ENCODE measurements around the gene PROZ.
"Not testable (repeated sequence)": the region's sequence is repeated elsewhere in the genome, so short reads cannot be mapped to it uniquely, and the experiment has no call there.

PROZ gene

DNA sequence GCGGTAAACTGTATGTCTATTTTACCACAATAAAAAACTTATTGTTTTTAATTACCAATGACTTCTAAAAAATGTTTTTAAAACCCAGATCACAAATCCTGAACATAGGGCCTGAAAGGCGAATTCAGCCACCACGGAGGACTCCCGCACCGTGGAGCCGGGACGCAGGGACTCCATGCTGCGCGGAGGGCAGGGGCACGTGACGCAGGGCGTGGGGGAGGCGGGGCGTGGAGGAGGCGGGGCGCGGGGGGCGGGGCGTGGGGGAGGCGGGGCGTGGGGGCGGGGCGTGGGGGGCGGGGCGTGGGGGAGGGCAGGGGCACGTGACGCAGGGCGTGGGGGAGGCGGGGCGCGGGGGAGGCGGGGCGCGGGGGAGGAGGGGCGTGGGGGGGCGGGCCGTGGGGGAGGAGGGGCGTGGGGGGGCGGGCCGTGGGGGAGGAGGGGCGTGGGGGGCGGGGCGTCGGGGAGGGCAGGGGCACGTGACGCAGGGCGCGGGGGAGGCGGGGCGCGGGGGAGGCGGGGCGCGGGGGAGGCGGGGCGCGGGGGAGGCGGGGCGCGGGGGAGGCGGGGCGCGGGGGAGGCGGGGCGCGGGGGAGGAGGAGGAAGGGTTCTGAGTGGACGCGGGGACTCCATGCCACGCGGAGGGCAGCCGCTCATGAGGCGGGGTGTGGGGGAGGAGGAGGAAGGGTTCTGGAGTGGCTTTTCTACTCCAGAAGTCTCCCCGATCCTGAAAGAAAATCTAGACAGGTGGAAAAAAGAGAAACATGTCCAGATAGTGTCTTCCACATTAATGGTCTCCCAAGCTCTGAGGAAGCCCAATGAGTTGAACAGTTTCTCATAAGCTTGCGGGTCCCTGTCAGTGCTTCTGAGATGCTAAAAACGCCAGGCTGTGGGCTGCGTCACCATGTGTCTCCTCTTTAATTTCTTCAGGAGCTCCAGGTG lies 4.4 kb upstream of the PROZ start:
- no peaks in the 10 kb centered on the region for H3K36me3 Mint-ChIP-seq (ENCODE audit: low read depth)
- peaks cover 14% of the 10 kb centered on the region for H3K27me3 Mint-ChIP-seq
- peak overlapping the region; percentile 66 for H3K4me3 Mint-ChIP-seq
- H3K27ac Mint-ChIP-seq = peak overlapping the region; percentile 76
- H3K4me1 Mint-ChIP-seq (ENCODE audit: low read depth) = peaks cover 24% of the 10 kb centered on the region
- H3K9me3 Mint-ChIP-seq = peaks cover 14% of the 10 kb centered on the region
- DNase-seq = peak; percentile 76

DNA sequence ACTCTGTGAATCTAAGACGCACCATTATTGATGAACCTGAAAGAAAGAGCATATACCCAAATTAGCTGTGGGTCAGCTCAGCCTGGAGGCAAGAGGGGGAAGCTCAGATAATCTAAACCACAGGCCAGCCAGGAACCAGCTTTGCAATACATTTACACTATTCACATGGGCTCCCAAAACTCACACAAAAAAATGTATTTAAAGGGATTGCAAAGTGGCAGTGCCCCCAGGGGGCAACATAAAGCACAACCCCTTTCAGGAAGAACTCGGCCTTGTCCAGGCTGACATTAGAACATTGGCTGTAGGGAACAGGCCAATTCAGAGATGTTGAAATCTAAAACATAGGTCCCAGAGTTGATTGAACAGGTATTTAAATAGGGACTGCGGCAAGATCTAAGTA lies 3.2 kb upstream of the PROZ start:
- peaks cover 14% of the 10 kb centered on the region for H3K27me3 Mint-ChIP-seq
- peaks cover 28% of the 10 kb centered on the region for H3K4me1 Mint-ChIP-seq (ENCODE audit: low read depth)
- peak; percentile 20 for DNase-seq
- H3K36me3 Mint-ChIP-seq (ENCODE audit: low read depth) = no peaks in the 10 kb centered on the region
- no peak overlapping the region for H3K4me3 Mint-ChIP-seq
- peaks cover 14% of the 10 kb centered on the region for H3K9me3 Mint-ChIP-seq
- peak overlapping the region; percentile 66 for H3K27ac Mint-ChIP-seq

DNA sequence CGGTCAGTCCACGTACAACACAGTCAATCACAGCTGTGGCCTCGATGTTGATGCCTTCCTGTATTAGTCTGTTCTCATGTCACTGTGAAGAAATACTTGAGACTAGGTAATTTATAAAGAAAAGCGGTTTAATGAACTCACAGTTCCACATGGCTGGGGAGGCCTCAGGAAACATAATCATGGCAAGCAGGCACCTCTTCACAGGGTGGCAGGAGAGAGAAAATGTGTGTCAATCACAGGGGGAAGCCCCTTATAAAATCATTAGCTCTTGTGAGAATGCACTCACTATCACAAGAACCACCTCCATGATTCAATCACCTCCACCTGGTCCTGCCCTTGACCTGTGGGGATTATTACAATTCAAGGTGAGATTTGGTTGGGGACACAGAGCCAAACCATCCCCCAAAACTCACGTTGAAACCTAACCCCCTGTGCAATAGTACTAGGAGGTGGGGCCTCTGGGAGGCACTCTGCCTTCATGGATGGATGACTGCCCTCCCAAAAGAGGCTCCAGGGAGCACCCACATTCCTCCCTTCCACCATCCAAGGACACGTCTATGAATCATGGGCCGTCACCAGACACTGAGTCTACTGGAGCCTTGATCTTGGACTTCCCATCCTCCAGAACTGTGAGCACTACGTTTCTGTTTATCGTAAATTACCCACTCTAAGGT lies 2.3 kb upstream of the PROZ start:
- peaks cover 14% of the 10 kb centered on the region for H3K9me3 Mint-ChIP-seq

DNA sequence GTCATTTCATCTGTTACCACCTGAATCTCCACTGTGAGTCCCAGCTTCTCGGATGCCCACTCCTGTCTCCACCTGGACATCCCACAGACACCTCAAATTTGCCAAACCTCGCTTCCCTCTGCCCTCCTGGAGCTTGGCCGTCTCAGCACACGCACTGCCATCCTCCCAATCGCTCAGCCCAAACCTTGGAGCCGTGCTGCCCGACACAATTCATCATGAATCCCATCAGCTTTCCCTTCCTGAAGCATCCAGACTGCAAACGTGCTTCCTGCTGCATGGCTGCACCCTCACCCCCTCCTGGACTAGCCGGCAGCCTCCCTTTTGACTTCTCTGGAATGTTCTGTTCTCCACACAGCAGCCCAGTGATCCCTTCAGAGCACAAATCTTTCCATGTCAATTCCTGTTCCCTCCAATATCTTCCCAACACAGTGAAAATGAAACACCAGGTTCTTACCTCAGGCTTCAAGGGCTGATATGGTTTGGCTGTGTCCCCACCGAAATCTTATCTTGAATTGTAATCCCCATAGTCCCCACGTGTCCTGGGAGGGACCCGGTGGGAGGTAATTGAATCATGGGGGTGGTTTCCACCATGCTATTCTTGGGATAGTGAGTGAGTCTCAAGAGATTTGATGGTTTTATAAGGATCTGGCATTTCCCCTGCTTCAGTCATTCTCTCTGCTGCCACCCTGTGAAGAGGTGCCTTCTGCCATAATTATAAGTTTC lies 1.1 kb upstream of the PROZ start:
- DNase-seq = peak; percentile 9
- H3K4me3 Mint-ChIP-seq = no peak overlapping the region
- no peaks in the 10 kb centered on the region for H3K36me3 Mint-ChIP-seq (ENCODE audit: low read depth)
- H3K27ac Mint-ChIP-seq = no peak overlapping the region
- peaks cover 28% of the 10 kb centered on the region for H3K4me1 Mint-ChIP-seq (ENCODE audit: low read depth)
- H3K27me3 Mint-ChIP-seq = peaks cover 6% of the 10 kb centered on the region
- H3K9me3 Mint-ChIP-seq = peaks cover 14% of the 10 kb centered on the region

More for the DNA sequence above, 2.3 kb upstream of the PROZ start:
- DNase-seq = peak; percentile 16
- H3K36me3 Mint-ChIP-seq (ENCODE audit: low read depth) = no peaks in the 10 kb centered on the region
- H3K4me1 Mint-ChIP-seq (ENCODE audit: low read depth) = peaks cover 32% of the 10 kb centered on the region
- H3K4me3 Mint-ChIP-seq = no peak overlapping the region
- H3K27me3 Mint-ChIP-seq = peaks cover 13% of the 10 kb centered on the region
- H3K27ac Mint-ChIP-seq = no peak overlapping the region

DNA sequence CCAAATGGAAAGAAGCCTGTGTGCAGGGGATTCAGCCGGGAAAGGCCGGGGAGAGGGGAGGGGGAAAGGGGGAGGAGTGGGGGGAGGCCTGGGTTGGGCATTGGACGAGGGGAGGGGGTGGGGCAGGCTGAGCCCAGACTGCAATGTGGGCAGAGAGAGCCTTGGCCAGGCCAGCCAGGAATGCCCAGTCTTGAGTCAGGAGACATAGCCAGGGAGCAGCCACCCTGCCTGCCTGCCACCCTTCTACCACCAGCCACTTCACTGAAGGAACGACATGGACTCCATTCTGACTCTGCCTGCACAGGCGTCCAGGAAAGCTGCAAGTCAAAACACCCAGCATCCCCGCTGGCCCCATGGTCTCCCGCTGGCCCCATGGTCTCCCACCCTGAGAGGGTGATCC lies 498 bp downstream of the PROZ start:
- no peak overlapping the region for H3K27ac Mint-ChIP-seq
- H3K4me3 Mint-ChIP-seq = no peak overlapping the region
- no peak for DNase-seq
- no peaks in the 10 kb centered on the region for H3K36me3 Mint-ChIP-seq (ENCODE audit: low read depth)
- H3K27me3 Mint-ChIP-seq = peaks cover 6% of the 10 kb centered on the region
- peaks cover 14% of the 10 kb centered on the region for H3K9me3 Mint-ChIP-seq
- peaks cover 24% of the 10 kb centered on the region for H3K4me1 Mint-ChIP-seq (ENCODE audit: low read depth)

DNA sequence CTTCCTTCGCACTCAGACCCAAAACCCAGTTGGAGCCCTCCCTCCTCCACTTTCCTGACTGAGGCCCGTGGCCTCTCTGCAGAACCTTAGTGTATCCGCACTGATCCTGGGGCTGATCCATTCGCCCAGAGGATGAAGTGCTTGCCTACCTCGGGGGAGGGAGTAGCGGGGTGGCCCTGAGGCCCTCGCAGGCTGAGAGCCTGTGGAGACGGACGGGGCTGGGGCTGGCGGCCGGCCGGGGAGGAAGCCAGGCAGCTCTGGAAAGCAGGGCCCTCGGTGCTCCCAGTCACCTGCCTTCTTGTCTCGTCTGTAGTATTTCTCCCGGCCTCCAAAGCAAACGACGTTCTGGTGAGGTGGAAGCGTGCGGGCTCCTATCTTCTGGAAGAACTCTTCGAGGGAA lies 1.3 kb downstream of the PROZ start:
- Mint-ChIP-seq H3K27me3 (peaks cover 6% of the 10 kb centered on the region), H3K36me3 (ENCODE audit: low read depth) (no peaks in the 10 kb centered on the region), H3K27ac (no peak overlapping the region), H3K4me1 (ENCODE audit: low read depth) (peaks cover 22% of the 10 kb centered on the region), H3K9me3 (peaks cover 14% of the 10 kb centered on the region), H3K4me3 (no peak overlapping the region)
- no peak for DNase-seq

DNA sequence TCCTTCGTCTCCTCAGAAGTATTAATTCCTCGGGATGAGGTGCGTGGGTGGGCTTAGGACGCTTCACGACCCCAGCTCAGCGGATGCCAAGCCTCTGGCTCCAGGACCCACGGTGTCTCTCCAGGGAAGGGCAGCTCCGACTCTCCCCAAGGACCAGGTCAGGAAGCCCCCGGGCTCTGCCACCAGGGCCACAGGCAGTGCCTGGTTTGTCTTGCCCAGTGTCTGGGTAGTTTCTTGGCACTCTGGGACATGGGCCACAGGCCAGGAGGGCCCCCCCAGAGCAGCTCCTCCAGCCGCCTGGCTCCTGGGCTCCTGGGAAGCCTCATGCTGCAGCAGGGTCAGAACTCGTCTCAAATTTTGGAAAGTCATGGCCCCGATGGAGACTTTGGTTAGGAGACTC lies 2.5 kb downstream of the PROZ start:
- H3K36me3 Mint-ChIP-seq (ENCODE audit: low read depth) = no peaks in the 10 kb centered on the region
- peak overlapping the region; percentile 28 for H3K4me3 Mint-ChIP-seq
- H3K9me3 Mint-ChIP-seq = peaks cover 3% of the 10 kb centered on the region
- H3K27me3 Mint-ChIP-seq = peaks cover 6% of the 10 kb centered on the region
- peaks cover 27% of the 10 kb centered on the region for H3K4me1 Mint-ChIP-seq (ENCODE audit: low read depth)
- DNase-seq = no peak
- peak overlapping the region; percentile 40 for H3K27ac Mint-ChIP-seq

DNA sequence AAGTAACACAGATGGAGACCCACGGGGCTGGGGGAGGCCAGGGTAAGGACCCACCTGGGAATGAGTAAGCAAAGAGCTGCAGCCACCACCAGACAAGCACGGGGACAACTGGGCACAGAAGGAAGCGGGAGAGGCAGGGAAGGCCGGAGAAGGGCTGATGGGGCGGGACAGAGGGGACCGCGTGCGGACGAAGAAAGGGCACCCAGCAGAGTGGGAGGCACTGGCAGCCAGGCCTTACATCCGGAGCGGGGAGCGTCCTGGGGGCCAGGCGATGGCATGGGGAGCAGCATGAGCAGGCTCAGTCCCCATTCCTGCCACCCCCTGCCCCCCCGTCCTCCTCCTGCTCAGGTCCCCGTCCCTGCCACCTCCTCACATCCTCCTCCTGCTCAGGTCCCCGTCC lies 3.0 kb downstream of the PROZ start:
- Mint-ChIP-seq H3K9me3 (peaks cover under 1% of the 10 kb centered on the region), H3K4me1 (ENCODE audit: low read depth) (peaks cover 31% of the 10 kb centered on the region), H3K4me3 (peak overlapping the region; percentile 28), H3K27ac (peak overlapping the region; percentile 40), H3K27me3 (peaks cover 6% of the 10 kb centered on the region), H3K36me3 (ENCODE audit: low read depth) (no peaks in the 10 kb centered on the region)
- no peak for DNase-seq

DNA sequence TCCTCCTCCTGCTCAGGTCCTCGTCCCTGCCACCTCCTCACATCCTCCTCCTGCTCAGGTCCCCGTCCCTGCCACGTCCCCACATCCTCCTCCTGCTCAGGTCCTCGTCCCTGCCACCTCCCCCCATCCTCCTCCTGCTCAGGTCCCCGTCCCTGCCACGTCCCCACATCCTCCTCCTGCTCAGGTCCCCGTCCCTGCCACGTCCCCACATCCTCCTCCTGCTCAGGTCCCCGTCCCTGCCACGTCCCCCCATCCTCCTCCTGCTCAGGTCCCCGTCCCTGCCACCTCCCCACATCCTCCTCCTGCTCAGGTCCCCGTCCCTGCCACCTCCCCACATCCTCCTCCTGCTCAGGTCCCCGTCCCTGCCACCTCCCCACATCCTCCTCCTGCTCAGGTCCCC lies 3.5 kb downstream of the PROZ start:
- not testable (repeated sequence) for H3K27ac Mint-ChIP-seq

DNA sequence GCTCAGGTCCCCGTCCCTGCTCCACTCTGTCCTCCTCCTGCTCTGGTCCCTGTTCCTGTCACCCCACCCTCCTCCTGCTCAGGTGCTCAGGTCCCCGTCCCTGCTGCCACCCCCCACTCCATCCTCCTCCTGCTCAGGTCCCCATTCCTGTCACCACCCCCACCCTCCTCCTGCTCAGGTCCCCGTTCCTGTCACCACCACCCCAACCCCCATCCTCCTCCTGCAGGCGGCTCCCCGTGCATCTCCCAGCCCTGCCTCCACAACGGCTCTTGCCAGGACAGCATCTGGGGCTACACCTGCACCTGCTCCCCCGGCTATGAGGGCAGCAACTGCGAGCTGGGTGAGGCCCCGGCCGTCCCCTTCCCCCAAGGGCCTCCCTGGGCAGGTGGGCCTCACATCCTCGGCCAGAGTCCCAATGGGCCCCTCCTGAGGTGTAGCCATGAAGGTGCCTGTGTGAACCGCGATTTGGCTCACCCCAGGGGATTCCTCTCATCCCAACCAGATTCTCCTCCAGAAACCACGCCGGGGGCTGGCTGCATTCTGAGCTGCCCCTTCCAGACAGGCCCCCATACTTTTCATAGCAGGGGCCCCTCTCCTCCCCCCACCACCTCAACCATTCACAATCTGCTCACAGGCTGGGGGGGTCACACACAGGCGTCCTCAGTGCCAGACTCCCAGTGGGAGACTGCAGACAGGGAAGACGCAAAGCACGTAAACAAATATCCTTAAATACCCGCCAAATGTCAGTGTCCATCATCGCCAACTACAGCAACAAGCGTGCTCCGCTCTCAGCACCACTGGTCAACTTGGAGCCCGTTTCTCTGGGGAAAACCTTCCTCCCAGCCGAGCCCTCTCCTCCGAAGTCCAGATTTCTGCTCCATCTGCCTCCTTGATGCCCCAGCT lies 4.6 kb downstream of the PROZ start:
- no peaks in the 10 kb centered on the region for H3K9me3 Mint-ChIP-seq
- no peak for DNase-seq
- H3K27ac Mint-ChIP-seq = no peak overlapping the region
- H3K36me3 Mint-ChIP-seq (ENCODE audit: low read depth) = peaks cover 9% of the 10 kb centered on the region
- H3K4me3 Mint-ChIP-seq = no peak overlapping the region
- peaks cover 6% of the 10 kb centered on the region for H3K27me3 Mint-ChIP-seq
- H3K4me1 Mint-ChIP-seq (ENCODE audit: low read depth) = peaks cover 37% of the 10 kb centered on the region

More for the DNA sequence above, 3.5 kb downstream of the PROZ start:
- DNase-seq; H3K27me3 Mint-ChIP-seq; H3K9me3 Mint-ChIP-seq; H3K4me3 Mint-ChIP-seq; H3K36me3 Mint-ChIP-seq (ENCODE audit: low read depth): not testable (repeated sequence)
- peaks cover 35% of the 10 kb centered on the region for H3K4me1 Mint-ChIP-seq (ENCODE audit: low read depth)

DNA sequence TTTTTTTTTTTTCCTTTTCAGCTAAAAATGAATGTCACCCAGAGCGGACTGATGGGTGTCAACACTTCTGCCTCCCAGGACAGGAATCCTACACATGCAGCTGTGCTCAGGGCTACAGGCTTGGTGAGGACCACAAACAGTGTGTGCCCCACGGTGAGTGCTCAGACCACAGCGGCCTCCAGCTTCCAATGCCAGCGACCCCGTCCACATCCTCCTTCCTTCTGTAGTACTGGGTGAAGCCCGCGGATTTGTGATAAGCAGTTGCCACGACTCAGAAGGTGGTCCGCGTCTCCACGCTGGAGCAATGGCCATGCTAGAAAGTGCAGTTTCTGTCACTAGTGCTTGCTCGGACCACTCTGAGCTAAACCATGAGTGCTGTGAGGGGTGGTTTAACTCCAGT lies 6.0 kb downstream of the PROZ start:
- H3K36me3 Mint-ChIP-seq (ENCODE audit: low read depth) = peaks cover 23% of the 10 kb centered on the region
- peaks cover 6% of the 10 kb centered on the region for H3K27me3 Mint-ChIP-seq
- no peak overlapping the region for H3K4me3 Mint-ChIP-seq
- peaks cover 37% of the 10 kb centered on the region for H3K4me1 Mint-ChIP-seq (ENCODE audit: low read depth)
- H3K27ac Mint-ChIP-seq = no peak overlapping the region
- DNase-seq = no peak
- H3K9me3 Mint-ChIP-seq = peaks cover 4% of the 10 kb centered on the region

DNA sequence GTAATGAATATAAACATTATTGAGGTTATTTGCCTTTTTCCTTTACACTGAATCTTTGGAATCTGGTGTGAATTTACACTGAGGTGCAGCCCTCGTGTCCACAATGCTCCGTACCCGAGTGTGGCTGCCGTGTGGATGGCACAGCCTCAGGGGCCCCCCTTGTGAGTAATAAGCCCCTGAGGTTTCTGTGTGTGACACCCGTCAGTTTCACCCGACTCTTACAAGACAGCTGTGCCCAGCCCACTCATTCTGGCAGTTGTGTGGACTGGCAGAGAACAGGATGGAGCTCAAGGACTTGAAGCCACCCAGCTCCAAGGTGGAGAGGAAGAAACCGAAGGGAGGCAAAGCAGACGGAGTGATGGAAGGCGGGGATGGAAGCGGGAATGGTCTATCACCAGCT lies 7.8 kb downstream of the PROZ start:
- H3K27ac Mint-ChIP-seq = no peak overlapping the region
- H3K36me3 Mint-ChIP-seq (ENCODE audit: low read depth) = peaks cover 38% of the 10 kb centered on the region
- no peak overlapping the region for H3K4me3 Mint-ChIP-seq
- H3K9me3 Mint-ChIP-seq = peaks cover 4% of the 10 kb centered on the region
- peaks cover 6% of the 10 kb centered on the region for H3K27me3 Mint-ChIP-seq
- peaks cover 34% of the 10 kb centered on the region for H3K4me1 Mint-ChIP-seq (ENCODE audit: low read depth)
- no peak for DNase-seq

DNA sequence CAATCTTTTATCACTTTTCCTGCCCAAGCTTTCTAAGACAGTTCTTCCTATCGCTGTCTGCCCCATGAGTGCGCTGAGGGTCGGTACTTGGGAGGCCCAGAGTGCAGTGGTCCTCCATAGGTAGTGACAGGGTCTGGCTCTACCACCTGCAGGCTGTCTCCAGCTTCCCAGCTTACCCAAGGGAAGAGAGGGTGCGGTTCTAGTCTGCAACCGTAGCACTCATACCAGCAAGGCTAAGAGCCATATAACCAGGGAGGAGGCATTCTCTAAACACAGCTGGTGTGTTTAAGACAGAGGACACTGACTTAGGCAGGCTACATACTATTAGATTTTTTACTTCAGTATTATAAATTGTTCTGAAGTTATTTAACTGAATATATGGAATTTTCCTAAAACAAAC lies 8.2 kb downstream of the PROZ start:
- Mint-ChIP-seq H3K4me3 (no peak overlapping the region), H3K27ac (no peak overlapping the region), H3K36me3 (ENCODE audit: low read depth) (peaks cover 42% of the 10 kb centered on the region), H3K9me3 (peaks cover 4% of the 10 kb centered on the region), H3K27me3 (peaks cover 6% of the 10 kb centered on the region), H3K4me1 (ENCODE audit: low read depth) (peaks cover 34% of the 10 kb centered on the region)
- DNase-seq = no peak

DNA sequence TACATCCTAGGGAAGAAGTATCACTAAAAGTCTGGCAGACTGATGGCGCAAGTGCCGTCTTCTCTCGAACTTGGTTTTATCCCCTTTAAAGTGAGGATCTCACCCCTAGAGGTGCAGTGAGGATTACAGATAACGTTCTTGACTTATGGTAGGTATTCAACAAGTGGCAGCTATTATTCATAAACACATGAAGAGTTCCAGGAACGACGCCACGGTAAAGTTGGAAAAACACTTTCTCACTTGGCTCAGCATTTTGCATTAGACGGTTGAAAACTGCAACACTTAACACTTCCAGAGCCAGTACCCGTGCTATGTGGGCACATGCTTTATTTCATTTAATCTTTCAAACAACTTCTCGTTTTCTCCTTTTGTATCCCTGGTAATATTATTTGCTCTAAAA lies 8.7 kb downstream of the PROZ start:
- Mint-ChIP-seq H3K4me1 (ENCODE audit: low read depth) (peaks cover 34% of the 10 kb centered on the region), H3K36me3 (ENCODE audit: low read depth) (peaks cover 47% of the 10 kb centered on the region), H3K9me3 (peaks cover 4% of the 10 kb centered on the region), H3K27ac (peak overlapping the region; percentile 3), H3K4me3 (no peak overlapping the region), H3K27me3 (peaks cover 6% of the 10 kb centered on the region)
- no peak for DNase-seq
